NCI-H2107 treated with DMSO at 0.1 percent for 48 hours (cell line): ENCODE measurements around the gene TBC1D24.

Experiments
- DNase-seq: peaks from one replicate; lab custom pipeline; 2025; ENCODE audit not compliant: unreplicated experiment; lab: John Stamatoyannopoulos, UW

Gene TBC1D24

DNA sequence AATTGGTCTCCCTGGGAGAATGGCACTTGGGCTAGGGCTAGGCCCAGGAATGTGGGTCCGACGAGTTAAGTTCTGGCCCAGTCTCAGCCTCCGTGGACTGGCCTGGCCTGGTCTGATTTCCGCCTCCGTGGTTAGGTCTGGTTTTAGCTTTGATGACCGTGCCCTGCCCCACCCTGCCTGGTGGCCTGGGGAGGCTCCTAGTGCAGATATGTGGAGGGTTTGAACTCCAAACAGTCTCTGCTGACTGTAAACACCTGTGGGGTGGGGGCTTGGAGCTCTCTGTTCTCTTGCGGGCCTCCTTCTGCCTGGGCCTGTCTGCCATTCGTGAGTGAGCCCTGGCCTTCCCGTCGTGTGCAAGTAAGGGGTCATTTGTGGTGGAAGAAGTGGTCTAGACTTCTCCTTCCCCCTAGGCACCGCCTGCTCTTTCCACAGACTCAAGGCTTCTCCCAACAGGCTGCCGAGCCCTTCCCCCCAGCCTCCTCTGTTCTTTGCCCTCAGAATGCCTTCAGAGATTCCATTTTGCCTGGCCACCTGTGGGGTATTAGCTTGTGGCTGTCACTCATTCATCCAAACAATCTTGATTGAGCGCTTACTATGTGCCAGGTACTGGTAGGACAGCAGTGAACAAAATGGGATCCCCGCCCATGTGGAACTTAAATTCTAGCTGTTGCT, 40.4 kb downstream of the TBC1D24 start:
- no peak for DNase-seq

DNA sequence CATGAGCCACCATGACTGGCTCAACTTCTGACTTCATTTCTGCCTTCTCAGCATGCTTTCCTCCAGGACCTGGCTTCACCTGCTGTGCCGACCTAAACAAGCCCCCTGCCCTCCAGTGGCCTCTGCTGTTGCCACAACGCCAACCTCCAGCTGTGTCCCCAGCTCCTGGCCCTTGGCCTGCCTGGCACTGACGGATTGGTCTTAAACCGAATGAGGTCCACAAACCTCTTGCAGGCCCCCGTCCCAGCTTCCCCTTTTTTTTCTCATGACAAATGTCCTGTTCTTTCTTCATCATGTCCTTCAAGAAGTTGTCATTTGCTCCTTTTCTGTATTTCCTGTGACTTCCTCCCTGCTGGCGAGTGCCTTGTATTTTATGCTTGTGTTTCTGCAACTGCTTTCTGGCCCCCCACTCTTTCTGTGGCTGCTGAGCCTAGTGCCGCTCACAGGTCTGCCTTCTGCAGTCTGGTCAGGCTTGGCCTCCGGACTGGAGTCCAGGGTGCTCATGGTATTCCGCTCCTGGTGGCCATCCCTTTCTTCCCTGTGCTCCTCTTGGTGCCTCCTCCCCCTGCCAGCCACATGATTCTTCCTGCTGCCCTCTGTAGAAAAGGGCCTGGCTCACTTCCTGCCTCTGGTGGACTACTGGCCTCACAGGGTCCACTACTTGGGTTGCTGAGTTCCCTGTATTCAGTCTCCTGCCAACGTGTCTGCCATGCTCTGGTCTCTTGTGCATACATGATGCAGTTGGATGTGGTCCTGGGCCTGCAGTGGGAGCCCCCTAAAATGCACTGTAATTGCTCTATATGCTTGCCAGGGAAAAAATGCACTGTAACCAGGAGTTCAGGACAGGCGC, 41.7 kb downstream of the TBC1D24 start:
- no peak for DNase-seq

DNA sequence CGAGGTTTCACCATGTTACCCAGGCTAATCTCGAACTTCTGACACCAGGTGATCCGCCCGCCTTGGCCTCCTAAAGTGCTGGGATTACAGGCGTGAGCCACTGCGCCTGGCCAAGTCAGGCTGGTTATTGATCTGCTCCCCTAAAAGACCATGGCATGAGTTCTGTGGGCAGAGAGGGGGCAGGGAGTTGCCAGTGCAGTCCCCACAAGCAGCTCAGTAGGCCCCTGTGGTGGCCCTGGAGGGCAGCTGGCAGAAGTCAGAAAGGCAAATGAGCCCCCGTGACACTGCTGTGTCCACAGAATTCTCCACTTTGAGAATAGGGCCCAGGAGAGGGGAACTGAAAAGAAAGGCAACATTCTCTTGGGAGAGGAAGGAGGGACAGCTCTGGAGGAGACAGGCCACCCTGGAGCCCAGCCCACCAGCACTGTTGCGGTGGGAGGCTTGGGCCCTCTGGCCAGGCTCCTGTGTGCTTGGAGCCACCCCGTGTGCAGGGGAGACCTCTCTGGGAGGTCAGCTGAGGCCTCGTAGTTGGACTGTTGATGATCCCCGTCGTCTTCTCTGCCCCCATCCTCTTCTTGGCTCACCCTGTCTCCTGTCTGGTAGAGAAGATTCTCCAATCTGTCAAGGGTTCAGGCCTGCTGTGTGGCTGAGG, 43.2 kb downstream of the TBC1D24 start:
- no peak for DNase-seq

DNA sequence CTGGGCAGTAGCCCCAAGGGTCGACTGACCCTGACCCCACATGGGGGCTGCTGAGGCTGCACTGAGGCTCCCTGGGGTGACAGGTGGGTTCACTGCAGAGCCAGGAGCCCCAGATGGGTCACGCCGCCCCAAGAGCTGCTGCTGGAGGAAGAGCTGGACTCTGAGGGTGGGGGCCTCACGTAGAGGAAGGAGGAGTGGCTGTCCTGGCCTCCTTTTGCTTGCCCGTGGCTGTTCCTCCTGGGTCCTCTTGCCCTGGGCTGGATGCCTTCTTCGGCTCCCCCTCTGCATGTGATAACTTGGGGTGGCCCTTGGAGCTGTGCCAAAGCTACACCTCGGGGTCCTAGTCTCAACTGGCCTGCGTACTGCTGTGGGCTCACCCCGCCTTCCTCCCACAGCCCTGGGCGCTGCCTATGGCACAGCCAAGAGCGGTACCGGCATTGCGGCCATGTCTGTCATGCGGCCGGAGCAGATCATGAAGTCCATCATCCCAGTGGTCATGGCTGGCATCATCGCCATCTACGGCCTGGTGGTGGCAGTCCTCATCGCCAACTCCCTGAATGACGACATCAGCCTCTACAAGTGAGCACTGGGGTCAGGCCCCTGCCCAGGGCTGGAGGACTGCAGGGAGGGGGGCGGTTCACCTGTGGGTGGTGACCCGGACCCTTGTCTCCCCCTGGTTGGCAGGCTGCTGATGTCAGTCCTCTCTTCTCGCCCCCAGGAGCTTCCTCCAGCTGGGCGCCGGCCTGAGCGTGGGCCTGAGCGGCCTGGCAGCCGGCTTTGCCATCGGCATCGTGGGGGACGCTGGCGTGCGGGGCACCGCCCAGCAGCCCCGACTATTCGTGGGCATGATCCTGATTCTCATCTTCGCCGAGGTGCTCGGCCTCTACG, 44.1 kb downstream of the TBC1D24 start:
- no peak for DNase-seq

DNA sequence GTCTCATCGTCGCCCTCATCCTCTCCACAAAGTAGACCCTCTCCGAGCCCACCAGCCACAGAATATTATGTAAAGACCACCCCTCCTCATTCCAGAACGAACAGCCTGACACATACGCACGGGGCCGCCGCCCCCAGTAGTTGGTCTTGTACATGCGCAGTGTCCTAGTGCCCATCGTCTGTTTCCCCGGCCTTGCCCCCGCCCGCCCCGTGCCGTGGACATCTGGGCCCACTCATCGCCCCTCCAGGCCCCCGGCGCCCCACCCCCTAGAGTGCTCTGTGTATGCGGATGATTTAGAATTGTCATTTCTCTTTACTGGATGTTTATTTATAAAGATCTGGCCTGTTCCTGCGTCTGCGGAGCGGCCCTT, 44.8 kb downstream of the TBC1D24 start:
- no peak for DNase-seq

DNA sequence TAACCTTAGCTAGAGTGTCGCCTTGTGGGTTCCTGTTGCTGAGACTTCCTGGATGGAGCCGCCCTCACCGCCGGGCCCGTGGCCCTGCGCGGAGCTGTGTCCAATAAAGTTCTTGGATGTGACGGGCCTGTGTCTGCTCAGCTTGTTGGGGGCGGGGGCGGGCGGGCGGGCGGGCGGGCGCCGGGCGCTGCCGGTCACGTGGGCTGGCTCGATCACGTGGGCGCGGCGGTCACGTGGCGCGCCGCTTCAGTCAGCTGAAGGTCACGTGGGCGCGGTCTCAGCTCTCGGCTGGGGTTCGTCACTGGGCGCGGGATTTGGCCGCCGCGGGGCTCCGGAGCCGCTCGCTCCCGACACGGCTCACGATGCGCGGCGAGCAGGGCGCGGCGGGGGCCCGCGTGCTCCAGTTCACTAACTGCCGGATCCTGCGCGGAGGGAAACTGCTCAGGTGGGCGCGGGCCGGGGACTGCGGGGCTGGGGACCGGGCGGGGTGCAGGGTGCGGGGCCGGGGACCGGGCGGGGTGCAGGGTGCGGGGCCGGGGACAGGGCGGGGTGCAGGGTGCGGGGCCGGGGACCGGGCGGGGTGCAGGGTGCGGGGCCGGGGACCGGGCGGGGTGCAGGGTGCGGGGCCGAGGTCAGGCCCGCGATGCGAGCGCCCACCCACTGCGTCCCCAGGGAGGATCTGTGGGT, 45.3 kb downstream of the TBC1D24 start, which contains the start of gene AMDHD2:
Gene AMDHD2 (plus strand): TSS at position 275 of the 687 bp plus-strand sequence. CDS start 88 bp downstream, at position 363.
- peak; percentile 34 for DNase-seq

DNA sequence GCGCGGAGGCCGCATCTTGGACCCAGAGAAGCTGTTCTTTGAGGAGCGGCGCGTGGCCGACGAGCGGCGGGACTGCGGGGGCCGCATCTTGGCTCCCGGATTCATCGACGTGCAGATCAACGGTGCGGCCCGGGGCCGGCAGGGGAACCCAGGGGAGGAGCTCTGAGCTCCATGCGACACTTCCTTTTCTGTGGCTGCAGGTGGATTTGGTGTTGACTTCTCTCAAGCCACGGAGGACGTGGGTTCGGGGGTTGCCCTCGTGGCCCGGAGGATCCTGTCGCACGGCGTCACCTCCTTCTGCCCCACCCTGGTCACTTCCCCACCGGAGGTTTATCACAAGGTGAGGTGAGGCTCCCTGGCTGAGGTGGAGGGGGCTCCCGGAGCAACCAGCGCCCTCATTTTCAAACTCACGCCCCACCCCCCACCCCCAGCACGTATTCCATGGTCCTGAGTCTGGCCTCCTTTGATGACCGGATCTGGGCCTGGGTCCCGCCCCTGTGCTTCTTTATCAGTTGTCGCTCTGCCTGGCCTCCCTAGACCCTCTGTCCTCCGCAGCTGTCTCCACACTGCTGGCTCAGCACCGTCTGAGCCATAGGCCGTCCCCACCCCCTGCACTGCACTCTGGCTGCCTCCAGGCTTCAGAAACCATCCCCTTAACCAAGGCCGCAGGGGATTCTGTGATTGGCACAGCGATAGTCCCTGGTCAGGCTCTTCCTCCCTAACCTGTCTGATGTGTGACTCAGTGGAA, 46.0 kb downstream of the TBC1D24 start:
- no peak for DNase-seq

DNA sequence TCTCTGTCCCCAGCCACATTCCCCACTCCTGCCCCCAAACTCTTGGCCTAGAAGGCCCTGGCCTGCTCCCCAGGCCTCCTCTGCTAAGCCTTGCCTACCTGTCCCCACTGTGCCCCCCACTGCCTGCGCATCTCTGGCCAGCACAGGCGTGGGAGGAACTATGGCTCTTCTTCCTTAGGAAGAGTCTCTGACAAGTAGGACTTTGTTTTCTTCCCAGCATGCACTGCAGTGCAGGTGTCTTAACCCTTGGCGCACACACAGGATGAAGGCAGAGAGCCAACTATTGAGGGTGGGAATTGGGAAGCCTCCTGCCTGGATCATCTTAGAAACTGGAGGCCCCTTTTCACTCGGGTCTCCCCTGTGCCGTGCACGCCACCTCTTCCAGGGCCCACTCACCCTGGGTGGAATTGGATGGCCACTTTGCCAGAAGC, 48.9 kb downstream of the TBC1D24 start:
- no peak for DNase-seq

DNA sequence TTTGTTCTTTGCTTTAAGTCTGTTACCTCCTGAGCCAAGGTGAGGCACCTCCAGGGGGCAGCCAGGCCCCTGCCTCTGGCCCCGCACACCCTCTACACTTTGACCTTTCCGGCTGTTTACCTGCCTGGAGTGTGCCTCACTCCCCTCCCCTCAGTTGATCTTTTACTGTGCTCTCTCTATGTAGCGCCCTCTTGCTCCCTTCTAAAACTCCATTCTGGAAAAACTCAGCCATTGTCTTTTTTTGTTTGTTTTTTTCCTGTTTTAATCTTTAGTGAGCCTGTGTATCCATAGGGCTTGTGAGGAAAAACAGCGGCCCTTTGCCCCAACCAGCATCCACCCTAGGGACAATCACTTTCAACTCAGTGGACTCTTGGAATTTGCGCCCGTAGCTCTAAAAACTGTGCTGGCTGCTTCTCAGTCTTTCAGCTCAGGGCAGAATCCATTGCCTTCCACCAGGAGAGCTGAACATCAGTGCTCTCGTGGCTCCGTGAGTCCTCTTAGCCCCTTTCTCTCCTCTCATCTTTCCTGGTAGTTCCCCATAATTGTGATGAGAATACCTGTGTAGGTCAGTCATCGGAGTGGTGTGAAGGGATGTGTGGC, 49.5 kb downstream of the TBC1D24 start:
- DNase-seq, result no peak

DNA sequence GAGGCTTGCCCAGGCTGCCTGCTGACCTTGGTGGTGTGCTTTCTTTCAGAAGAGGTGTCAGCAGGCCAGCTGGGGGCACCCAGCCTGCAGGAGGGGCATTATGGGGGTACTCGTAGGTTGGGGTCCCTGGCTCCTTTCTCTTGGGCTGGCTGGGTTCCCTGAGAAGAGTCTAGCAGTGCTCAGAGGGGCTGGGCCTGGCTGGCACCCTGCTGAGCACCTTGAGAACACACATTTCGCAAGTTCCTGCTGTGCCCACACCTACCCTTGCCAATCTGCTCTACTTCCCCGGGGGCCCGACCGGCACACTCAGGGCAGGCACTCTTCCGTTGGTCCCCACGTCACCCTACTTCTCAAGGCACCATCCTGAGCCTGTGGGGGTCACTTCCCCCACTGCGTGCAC, 51.2 kb downstream of the TBC1D24 start:
- no peak for DNase-seq

DNA sequence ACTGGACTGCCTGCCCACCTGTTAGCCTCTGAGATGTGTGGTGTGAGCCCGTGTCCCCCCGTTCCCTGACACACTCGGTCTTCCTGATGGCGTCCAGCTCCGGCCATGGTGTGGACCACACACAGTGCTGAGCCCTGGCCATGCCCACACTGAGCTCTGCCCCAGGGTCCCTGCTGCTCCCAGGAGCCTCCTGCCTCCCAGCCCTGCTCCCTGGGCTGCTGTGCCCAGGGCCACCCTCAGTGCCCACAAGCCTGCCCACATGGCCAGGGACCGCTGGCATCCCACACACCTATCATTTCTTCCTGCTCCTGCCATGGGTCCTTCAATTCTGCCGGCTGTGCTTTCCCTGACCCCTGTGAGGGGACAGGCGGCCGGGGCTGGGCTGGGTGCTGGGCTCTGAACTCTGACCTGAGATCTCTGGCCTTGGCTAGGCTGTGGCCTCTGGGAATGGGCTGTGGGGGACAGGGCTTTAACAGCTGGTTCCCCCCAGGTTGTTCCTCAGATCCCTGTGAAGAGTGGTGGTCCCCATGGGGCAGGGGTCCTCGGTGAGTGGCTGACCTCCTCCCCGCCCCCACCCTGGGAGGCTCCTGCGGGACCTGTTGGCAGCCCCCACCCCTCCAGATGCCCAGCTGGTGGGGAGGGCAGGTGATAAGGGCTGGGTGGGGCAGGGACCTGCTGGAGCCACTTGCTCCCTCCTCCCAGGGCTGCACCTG, 52.3 kb downstream of the TBC1D24 start:
- no peak for DNase-seq

DNA sequence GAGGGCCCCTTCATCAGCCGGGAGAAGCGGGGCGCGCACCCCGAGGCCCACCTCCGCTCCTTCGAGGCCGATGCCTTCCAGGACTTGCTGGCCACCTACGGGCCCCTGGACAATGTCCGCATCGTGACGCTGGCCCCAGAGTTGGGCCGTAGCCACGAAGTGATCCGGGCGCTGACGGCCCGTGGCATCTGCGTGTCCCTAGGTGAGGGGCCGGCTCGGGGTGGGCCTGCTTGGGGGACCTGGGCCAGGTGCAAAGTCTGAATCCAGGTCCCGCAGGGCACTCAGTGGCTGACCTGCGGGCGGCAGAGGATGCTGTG, 52.8 kb downstream of the TBC1D24 start:
- DNase-seq, result no peak

DNA sequence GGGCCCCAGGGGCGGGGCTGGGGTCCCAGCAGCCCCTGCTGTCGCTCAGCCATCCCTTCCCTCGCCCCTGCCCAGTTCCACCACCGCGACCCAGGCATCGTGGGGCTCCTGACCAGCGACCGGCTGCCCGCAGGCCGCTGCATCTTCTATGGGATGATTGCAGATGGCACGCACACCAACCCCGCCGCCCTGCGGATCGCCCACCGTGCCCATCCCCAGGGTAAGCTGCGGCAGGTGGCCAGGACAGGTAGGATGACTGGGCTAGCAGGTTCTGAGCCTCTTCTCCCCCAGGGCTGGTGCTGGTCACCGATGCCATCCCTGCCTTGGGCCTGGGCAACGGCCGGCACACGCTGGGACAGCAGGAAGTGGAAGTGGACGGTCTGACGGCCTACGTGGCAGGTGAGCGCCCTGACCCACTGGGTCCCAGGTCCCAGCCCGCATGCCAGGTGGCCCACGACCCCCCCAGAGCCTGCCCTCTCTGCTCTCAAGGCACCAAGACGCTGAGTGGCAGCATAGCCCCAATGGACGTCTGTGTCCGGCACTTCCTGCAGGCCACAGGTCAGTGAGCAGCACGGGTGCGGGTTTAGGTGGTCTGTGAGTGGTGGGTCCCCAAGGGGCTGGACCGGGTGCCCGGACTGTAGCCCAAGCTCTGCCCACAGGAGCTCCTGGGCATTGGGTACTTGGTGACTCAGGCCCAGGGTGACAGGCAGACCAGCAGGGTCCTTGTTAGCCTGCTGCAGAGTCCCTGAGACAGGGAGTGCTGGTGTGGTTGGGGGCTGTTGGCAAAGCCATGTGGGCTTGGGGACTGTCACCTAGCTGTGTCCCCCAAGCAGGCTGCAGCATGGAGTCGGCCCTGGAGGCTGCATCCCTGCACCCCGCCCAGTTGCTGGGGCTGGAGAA, 53.5 kb downstream of the TBC1D24 start:
- DNase-seq, result no peak

DNA sequence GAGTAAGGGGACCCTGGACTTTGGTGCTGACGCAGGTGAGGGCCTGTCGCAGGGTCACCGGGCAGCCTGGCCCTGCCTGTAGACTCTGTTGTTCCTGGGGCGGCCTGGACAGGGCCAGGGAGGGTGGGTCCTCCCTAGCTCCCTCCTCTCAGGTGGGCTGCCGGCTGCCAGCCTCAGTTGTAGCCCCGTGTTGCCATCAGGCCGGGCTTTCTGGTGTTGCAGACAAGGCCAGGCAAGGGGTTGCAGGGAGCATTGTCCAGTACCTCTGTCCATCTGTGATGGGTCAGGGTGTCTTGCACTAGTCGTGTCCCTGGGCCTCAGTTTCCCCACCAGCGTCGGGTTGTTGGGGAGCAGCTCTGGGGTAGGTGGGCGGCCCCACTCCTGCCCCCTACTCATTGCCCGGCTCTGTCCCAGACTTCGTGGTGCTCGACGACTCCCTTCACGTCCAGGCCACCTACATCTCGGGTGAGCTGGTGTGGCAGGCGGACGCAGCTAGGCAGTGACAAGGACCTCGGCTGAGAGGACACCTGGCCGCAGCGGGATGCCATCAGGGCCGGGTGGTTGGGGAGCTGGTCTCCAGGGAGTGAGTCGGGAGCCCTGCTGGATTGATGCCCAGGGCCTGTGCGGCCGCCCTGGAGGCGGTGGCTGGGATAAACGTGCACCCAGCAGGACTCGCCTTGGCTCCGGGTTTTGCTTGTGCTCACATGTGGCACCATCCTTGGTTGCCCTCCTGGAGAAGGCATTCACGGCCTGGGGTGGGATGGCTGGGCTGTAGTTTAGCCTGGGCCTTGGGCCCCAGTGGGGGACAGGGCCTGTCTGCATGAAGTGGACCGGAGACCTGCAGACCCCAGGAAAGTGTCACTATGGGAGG, 54.4 kb downstream of the TBC1D24 start:
- no peak for DNase-seq

DNA sequence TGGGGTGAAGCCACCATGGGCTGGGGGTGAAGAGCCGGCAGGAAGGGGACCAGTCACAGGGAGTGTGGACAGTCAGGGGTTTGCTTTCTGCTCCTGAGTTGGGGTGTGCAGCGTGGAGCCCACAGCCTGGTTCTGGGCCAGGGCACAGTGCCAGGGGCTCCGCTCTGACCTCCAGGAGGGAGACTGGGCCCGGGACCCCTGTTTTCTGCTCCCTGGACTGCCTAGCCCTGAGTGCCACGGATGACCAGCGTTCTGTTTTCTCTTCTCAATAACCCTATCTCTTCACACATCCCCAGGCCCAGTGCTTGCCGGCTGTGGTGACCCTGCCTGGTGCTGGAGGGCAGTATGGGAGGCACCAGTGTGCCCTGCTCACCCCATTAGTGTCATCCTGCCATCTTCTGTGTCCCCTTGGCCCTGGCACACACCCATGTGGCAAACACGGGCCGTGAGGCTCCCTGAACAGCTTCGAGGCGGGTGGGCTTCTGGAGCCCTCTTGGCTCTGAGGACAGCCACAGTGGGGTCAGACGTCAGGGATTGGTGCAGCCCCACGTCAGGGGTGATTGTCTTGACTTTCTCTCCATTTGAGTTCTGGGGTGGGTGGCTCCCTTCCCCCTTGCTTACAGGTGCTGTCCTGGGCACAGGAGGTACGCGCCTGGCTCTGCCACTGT, 55.2 kb downstream of the TBC1D24 start:
- DNase-seq, result no peak

DNA sequence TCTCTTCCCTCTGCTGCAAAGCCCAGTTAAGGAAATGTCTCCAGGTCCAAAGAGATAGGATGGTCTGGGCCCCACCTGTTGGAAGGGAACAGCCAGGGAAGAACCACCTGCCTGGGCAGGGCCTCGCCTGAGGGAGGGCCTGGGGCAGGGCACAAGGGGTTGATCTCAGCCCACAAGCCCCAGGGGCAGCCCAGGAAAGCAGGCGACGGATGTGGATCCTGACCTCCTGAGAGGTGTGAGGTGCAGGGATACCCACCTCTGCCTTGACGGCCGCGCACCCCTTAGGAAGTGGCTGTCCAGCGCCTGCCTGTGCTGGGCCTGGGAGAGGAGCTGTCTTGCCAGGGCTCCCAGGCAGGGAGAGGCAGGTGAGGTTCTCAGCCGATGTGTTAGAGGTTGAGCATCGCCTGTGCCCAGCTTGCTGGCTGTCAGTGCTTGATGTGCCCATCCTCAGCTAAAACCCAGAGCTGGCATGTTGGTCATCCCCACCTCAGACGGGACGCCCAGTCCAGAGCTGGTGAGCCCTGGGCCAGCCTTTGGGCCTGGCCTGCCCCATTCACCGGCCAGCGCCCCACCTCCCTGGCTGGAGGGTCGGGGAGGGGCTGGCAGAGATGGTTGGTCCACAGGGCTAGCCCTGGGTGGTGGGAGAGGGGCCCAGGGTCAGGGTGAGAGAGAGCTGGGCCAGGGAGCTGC, 55.8 kb downstream of the TBC1D24 start:
- no peak for DNase-seq
